Esophagus mucosa (tissue), 1 donor: ENCODE data around the gene SERINC5. TPM values are rescaled to one million over a fixed set of nuclear protein-coding genes. Genes with fewer than 3 reads are reported as not detected.
A peak's percentile ranks its signal among the peaks of the same experiment; 100 is the strongest.

ENCODE experiments used
- ATAC-seq: fragments of 200-7000 bp; cut with Tn5 transposase; one replicate; pipeline ENCODE4 v1.9.1; 2020
- total RNA-seq: library from RNA; stranded (reverse); gene quantifications from one replicate; pipeline ENCODE4 v1.2.4, GENCODE V29; 2023
- donor health status: DM: yes; HTN: yes; CAD: no.

The SERINC5 gene
- total RNA-seq, 1 donor from 2014 or later: 71.3 TPM

DNA sequence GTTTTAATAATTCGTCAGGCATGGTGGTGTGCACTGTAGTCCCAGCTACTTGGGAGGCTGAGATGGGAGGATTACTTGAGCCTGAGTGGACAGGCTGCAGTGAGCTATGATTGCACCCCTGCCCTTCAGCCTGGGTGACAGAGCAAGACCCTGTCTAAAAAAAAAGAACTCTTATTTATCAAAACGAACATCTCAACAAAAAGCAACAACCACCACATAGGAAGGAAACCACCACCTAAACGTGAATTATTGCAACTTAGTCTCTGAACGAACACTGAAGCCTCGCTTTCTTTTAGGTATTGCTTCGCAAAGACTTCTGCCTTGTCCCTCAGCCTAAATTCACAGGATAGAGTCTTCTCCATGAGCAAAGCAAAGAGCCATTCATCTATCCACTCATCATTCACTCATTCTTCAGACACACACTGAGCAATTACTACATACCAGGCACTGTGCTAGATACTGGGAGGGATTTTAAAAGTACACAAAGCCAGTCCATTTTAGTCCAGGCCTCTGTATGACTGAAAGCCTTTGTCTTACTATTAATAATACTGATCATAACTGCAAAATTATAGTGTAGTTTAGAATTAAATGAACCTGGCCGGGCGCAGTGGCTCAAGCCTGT lies 163.3 kb downstream of the SERINC5 start:
- no peak for ATAC-seq

DNA sequence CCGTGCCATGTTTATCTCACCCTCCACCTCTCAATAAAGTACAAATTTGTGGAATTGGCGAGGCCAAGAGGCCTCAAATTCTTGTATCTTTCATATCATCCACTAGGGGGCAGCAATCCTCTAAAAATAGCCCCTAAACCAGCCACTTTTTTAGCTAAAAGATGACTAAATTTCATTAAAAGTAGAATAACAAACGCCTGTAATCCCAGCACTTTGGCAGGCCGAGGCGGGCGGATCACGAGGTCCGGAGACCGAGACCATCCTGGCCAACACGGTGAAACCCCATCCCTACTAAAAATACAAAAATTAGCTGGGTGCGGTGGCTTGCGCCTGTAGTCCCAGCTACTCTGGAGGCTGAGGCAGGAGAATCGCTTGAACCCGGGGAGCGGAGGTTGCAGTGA lies 164.1 kb downstream of the SERINC5 start:
- ATAC-seq: peak; percentile 52

DNA sequence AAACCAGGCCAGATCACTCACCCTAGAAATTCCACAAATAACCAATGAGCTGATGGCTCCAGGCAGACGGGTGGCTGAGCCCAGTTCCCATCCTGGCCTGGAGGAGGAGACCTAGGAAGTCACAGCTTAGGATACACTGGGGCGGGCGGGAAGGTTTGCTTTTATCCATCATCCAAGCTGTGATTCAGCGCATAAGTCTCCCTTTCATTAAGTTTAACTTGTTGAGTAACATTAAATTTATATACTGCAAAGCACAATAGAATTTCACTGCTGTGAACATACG lies 165.0 kb downstream of the SERINC5 start:
- no peak for ATAC-seq

DNA sequence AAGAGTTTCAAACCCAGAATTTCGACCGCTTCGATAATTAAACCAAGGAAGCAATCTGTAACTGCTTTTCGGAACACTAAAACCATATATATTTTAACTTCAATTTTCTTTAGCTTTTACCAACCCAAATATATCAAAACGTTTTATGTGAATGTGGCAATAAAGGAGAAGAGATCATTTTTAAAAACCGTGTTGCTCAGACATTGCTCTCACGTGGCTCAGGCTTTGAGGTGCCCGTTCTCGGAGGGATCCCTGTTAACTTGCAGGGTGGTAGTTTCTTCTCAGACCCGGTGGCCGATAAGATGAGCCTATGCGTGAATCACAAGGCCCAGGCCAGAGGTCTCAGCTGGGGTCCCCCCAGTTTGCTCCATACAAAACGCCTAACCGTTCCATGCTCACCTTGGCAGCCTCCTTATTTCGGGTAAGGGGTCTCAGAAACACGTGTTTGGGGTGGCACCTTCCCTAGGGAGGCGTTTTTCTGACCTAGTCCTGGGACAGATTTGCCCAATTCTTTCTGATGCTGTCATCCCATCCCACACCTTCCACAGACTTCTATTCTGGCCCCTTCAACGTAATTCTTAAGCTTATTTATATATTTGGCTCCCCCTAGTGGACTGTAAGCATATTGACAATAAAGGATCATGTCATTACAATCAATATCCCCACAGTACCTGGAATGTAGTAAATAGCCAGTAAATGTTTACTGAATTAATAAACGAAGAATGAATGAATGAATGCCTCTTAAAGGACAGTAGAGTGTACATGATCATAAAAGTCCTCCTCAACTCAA lies 172.6 kb downstream of the SERINC5 start:
- ATAC-seq: peak; percentile 79

DNA sequence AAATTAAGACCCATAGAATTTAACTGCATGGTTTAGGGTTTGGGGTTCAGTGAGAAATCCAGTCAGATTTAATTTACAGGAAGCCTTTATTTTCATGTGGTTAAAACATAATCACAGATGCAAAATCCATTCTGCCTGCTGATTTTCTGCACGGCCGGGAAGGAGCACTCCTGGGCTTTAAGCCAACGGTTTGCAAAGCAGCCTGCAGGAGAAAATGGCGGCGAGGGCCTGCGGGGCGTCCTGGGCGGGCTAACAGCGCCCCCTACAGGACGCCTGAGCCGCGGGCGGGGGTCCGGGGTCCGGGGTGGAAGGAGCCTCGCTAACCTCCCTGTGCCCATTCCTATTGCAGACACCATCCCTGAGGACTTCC lies 173.1 kb downstream of the SERINC5 start:
- ATAC-seq: peak; percentile 72

DNA sequence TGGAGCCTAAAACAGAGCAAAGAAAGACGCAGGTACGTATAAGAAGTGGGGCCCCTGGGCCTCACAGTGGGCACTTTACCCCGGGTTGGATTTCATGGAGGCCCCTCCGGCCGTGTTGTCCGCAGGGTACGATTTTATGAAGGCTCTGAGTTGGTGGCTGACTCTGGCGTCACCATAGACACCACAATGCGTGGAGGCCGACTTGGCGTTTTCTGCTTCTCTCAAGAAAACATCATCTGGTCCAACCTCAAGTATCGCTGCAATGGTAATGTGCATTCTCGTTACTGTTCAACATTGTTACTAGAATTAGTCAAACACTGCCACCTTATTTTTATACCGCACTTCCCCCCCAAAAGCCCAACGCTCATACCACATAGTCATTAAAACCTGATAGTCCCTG lies 173.6 kb downstream of the SERINC5 start:
- no peak for ATAC-seq

DNA sequence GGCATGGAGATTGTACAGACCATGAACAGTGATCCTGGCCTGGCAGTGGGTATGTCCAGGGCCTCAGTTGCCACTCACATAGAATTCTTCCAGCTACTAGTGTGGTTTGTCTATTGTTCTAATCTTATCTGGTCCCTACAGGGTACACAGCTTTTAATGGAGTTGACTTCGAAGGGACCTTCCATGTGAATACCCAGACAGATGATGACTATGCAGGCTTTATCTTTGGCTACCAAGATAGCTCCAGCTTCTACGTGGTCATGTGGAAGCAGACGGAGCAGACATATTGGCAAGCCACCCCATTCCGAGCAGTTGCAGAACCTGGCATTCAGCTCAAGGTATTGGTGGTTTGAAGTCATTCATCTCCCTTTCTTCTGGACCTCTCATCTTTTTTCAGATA lies 176.9 kb downstream of the SERINC5 start:
- no peak for ATAC-seq

DNA sequence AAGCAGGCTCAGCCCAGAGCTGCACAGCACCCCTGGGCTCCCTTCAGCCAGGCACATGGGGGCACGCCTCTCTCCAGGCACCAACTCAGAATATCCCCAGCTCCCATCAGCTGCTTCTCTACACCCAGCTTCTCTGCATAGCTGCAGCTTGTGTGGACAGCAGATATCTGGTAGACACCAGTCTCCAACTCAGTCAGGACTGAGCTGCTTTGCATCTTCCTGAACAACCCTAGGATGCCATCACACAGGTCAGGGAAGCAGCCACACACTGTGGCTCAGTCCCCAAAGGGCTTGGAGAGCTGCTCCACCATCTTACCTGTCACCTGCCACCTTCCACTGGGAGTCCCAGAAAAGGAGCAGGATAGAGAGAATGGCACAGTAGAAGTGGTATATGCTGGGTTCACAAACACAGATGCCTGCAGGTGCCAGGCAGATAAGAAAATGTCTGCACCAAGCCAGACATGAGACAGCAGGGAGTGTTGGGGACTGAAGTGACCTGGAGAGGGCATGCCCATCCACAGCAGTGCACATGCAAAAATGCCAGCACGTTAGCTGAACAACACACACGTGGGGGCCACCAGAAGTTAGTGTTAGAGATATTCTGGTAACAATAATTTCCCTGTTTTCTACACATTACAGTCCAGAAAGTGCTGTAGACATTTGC lies 178.7 kb downstream of the SERINC5 start:
- ATAC-seq: no peak

DNA sequence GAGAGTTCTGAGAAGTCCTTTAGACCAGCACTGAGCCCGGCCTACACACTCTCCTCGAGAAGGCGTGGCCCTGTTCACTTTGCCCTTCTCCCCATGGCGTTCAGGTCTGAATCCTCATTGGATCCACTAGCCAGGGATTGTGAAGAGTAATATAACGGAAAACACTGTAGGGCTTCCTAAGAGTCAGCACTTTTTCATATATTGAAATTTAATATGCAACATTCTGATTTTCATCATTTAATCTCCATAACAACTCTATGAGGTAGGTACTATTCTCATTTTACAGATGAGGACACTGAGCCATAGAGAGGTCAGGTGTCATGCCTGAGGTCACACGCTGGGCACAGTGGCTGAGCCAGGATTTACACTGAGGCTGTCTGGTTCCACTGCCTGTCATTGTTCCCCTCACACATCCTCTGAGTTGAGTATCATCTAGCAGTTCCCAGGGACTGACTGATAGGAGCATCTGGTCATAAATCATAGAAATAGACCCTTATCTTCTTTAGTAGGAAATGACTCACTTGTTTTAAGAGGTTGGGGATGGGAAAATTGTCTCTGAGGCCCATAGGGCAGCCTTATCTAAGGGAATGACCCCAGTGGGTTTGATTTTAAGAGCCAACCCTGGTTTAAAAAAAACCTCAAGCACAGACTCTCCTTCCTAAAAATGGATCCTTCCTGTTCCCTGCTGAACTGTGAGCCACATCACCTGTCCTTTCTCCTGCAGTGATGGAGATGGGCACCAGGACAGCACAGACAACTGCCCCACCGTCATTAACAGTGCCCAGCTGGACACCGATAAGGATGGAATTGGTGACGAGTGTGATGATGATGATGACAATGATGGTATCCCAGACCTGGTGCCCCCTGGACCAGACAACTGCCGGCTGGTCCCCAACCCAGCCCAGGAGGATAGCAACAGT lies 179.5 kb downstream of the SERINC5 start:
- ATAC-seq: no peak

DNA sequence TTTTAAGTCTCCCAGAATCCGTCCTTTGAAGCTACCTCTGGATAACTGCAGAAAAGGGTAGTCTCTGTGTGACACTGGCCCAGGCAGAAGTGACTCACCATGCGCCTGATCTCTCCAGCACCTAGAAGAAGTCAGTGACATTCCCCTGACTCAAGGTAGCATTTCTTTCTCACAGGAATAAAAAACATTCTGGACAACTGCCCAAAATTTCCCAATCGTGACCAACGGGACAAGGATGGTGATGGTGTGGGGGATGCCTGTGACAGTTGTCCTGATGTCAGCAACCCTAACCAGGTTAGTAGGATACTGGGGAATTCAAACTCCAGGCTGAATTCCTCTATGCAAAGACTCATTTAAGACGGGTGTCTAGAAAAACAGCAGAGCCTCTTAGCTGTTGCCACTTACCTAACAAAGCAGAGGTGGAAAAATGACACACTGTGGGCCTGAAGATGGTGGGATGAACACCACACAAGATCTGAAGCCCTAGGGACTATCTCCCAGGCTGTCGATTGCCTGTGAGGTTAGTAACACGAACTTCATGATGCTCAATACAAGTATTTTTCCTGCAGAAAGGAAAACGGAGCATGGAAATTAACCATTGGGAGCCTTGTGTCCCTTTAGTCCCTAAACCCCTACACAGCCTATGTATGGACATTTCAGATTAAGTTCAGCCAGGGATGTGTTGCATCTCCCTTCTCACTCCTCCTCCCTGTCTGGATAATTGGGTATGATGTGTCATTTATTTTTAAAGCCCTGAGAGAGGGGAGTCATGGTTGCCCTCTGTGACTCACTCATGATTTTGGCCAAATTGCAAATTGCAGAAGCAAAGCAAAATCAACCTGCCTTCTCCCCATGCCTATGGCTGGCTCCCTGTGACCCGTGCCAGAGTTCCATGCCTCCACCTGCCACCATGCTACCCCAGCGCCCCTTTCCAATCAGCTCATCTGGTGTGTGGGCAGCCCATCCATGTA lies 183.5 kb downstream of the SERINC5 start:
- ATAC-seq: no peak

DNA sequence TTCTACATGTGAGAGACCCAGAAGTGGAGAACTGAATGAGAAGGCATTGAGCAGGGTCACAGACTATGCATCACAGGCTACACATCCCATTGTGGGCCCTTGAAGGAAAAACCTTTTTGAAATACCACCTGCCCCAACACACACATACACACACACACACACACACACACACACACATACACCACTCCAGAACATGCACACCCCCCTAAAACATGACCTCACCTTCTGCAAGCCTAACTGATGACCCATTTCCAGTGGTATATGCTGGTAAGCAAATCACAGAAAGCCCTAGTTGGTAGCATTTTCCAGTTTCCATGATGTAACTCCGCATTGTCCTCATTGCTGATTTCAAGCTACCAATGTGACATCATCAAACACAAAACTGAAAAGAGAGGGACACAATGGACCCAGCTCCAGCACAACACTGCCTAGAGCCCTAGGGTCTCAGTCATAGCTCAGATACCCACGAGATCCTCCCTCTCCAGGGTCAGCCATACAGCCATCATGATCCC lies 184.3 kb downstream of the SERINC5 start:
- no peak for ATAC-seq

DNA sequence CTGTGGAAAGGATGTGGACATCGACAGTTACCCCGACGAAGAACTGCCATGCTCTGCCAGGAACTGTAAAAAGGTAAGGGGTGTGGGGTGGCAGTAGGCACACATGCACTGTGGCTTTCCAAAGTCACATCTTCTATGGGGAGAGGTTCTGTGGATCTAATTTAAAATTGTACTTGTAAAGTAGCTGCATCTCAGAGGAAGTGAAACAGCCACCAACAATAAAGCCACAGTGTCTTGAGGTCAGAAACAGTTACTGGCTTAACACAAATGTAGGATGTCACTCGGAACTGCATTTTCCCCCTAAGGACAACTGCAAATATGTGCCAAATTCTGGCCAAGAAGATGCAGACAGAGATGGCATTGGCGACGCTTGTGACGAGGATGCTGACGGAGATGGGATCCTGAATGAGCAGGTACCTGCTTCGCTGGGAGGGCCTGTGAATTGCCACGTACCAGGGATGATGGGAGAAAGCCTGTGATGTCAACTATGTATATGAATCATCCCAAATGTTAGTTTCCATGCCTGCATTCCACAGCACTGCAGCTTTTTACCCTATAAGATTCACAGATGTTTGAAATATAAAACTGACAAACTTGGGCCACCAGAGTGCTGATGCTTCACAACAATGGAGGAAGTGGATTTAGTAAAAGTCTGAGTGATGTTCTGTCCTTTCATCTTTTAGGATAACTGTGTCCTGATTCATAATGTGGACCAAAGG lies 185.4 kb downstream of the SERINC5 start:
- no peak for ATAC-seq

DNA sequence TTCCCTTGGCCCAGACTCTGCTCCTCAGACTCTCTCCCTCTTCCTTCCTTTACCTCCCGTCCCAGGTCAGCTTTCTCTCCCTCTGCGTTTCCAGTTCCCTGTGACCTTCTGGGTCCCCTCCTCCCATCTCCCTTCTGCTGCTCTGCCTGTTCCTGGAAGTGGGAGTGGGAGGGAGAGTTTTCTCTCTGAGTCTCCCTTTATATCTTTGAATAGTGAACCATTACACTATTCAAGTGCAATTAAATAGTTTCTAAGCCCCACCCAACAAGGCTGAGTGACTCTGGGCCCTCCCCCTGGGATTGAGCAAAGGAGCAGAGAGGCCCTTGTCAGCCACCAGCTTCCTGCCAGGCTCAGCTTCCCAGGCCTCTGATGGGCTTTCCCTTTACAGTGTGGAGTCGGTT lies 185.9 kb downstream of the SERINC5 start:
- no peak for ATAC-seq

DNA sequence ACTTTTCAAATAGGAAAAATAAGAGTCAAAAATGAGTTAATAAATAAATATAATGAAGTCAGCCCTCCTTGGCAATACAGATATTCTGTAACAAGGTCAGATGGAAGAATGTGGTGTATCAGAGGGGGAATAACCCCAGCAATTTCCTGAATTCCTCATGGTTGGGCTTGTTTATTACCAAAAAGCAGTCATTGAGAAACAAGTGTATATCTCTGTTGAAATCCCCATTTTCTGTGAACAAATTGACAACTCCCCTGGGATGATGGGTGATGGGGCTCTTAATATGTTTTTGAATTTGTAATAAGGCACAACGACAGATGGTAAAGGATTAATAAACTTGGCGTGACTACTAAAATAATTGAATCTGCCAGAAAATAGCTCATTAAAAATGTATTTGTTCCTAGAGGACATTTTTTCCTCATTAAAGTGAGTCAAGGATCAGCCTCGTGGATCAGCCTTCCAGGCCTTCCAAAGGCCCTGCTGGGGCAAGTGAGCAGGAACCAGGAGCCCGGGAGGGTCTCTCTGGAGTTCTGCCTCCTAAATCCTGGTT lies 186.5 kb downstream of the SERINC5 start:
- no peak for ATAC-seq

DNA sequence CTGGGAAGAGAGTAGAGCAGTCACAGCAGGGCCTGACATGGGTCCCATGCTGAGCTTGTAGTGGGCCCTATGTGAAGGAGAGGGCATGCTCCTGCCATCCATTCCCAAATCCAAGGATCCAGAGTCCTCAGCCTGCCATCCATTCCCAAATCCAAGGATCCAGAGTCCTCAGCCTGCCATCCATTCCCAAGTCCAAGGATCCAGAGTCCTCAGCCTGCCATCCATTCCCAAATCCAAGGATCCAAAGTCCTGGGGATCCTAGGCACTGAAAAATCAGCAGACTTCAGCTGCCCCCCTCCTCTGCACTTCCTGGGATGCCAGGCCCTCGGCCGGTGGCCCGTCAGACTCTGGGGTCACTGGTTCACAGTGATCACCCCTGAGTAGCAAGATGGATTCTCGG lies 187.1 kb downstream of the SERINC5 start:
- ATAC-seq: no peak

DNA sequence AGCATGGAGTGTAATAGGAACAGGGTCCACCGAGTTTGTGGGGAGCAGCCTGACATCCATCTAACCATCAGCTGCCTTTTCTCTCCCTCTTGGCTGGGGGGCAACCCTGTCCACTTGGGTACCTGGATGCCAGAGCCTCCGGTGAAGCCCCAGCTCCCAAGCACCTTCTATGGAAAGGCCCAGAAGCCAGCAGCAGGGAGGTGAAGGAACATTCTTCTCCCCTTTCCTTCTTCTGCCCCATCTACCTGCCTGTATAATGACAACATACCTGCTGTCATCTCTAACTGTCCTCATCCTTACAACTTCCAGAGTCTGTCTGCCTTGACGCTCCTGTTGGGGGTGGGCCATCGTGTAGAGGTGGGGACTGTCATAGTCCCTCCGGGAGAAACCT lies 187.6 kb downstream of the SERINC5 start:
- ATAC-seq: no peak

DNA sequence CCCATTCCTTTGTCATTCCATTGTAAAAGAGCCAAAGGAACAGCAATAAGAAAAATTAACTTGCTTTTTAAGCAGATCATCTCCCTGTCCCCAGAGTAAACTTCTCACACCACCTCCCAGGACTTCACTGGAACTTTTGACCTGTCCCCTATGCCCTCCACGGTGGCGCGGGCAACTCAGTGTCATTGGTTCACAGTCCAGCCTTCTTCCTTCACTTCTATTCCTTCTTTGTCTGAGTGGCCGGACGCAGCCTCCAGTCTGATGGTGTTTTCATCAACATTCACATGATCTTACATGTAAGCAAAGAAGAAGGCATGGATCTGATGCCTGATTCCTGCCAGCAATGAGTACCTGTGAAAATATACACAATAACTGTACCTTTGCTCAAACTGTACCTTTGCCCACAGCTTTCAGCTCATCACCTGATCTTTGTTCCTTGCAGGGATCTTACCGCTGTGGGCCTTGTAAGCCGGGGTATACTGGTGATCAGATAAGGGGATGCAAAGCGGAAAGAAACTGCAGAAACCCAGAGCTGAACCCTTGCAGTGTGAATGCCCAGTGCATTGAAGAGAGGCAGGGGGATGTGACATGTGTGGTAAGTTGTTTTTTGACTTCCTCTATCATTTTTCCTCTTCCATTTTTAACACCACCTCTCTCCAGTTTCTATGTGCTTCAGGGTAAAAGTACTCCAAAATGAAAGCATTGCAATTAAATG lies 188.2 kb downstream of the SERINC5 start:
- ATAC-seq: no peak

DNA sequence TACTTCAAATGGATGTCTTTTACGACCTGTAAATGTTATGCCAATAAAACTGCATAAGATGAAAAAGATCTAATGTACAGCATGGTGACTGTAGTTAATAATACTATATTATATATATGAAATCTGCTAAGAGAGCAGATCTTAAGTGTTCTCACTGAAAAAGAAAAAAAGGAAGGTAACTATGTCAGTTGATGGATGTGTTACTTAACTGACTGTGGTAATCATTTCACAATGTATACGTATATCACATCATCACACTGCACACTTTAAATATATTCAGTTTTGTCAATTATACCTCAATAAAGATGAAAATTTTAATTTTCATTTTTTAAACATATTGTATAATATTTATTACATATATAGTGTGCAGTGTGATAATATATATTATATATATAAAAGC lies 188.8 kb downstream of the SERINC5 start:
- no peak for ATAC-seq

DNA sequence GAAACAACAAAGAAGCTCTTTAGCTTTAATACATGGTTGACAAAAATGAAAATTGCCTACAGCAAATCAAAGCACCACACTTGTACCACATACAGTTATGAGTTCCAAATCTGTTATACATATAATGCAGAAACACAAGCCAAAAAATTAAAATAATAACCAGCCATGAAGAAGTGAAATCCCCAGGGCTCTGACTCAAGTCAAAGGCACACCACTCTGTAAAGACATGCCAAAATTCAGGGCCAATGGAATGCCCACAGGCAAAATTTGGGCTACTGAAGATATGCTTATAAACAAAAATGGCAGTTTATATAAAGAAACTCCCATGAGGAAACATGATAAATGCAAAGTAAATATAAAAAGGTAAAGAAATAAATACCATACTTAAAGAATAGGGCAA lies 191.7 kb downstream of the SERINC5 start:
- no peak for ATAC-seq
